ENCODE data around the gene MSI2. TPM values are rescaled to one million over a fixed set of nuclear protein-coding genes. Genes with fewer than 3 reads are reported as not detected.

MSI2 gene
- total RNA-seq, 3 donors from 2014 or later, result 13.4 to 89.1 (median 71.1) TPM

GRCh38 chr17:57545731-57546342 lies 289.5 kb downstream of the MSI2 start:
- DNase-seq (ENCODE audit: low spot score in 2 of 2), result no peak
- TF ChIP-seq CTCF (IDR thresholded peaks at IDR 0.05), result no peak
- no peak for TF ChIP-seq POLR2AphosphoS5 (IDR thresholded peaks at IDR 0.05)
- TF ChIP-seq POLR2A (IDR thresholded peaks at IDR 0.05), result no peak
- no peaks in the 10 kb centered on the region for H3K27me3 ChIP-seq
- H3K9me3 ChIP-seq, result no peaks in the 10 kb centered on the region
- no peaks in the 10 kb centered on the region for H3K36me3 ChIP-seq
- no peaks in the 10 kb centered on the region for H3K4me1 ChIP-seq
- no peak overlapping the region for H3K27ac ChIP-seq
- intact Hi-C loops (cut with DNase I; ENCODE audit: low total_unique reads), result no loop called here
- H3K4me3 ChIP-seq, result no peak overlapping the region

GRCh38 chr17:57548421-57549410 lies 292.4 kb downstream of the MSI2 start:
- Histone ChIP-seq H3K36me3 (no peaks in the 10 kb centered on the region), H3K27me3 (no peaks in the 10 kb centered on the region), H3K27ac (no peak overlapping the region), H3K4me1 (no peaks in the 10 kb centered on the region), H3K4me3 (no peak overlapping the region), H3K9me3 (no peaks in the 10 kb centered on the region)
- TF ChIP-seq POLR2AphosphoS5 (IDR thresholded peaks at IDR 0.05) (no peak), POLR2A (IDR thresholded peaks at IDR 0.05) (no peak), CTCF (IDR thresholded peaks at IDR 0.05) (no peak)
- DNase-seq (ENCODE audit: low spot score in 2 of 2), result no peak
- intact Hi-C loops (cut with DNase I; ENCODE audit: low total_unique reads), result no loop called here

- Histone ChIP-seq H3K27ac (no peak overlapping the region), H3K4me1 (no peaks in the 10 kb centered on the region), H3K4me3 (no peak overlapping the region), H3K9me3 (no peaks in the 10 kb centered on the region), H3K36me3 (no peaks in the 10 kb centered on the region), H3K27me3 (no peaks in the 10 kb centered on the region)
- no peak for TF ChIP-seq CTCF (IDR thresholded peaks at IDR 0.05)
- no peak for TF ChIP-seq POLR2AphosphoS5 (IDR thresholded peaks at IDR 0.05)
- no peak for TF ChIP-seq POLR2A (IDR thresholded peaks at IDR 0.05)
- DNase-seq (ENCODE audit: low spot score in 2 of 2), result no peak
- intact Hi-C loops (cut with DNase I; ENCODE audit: low total_unique reads), result no loop called here
Measured at GRCh38 chr17:57549468-57549867, 293.1 kb downstream of the MSI2 start.

- H3K36me3 ChIP-seq, result no peaks in the 10 kb centered on the region
- TF ChIP-seq POLR2AphosphoS5 (IDR thresholded peaks at IDR 0.05), result no peak
- no peak for TF ChIP-seq POLR2A (IDR thresholded peaks at IDR 0.05)
- TF ChIP-seq CTCF (IDR thresholded peaks at IDR 0.05), result no peak
- no peaks in the 10 kb centered on the region for H3K9me3 ChIP-seq
- intact Hi-C loops (cut with DNase I; ENCODE audit: low total_unique reads), result no loop called here
- H3K27ac ChIP-seq, result no peak overlapping the region
- no peak overlapping the region for H3K4me3 ChIP-seq
- H3K4me1 ChIP-seq, result no peaks in the 10 kb centered on the region
- no peaks in the 10 kb centered on the region for H3K27me3 ChIP-seq
- no peak for DNase-seq (ENCODE audit: low spot score in 2 of 2)
Measured at GRCh38 chr17:57550016-57550415, 293.7 kb downstream of the MSI2 start.
